GM12892 (cell line): Measurements from ENCODE around the gene RARG.
A peak's percentile ranks its signal among the peaks of the same experiment; 100 is the strongest.
"Not testable (repeated sequence)": the region's sequence is repeated elsewhere in the genome, so short reads cannot be mapped to it uniquely, and the experiment has no call there.

ENCODE experiments used
- DNase-seq: peaks from one replicate; pipeline ENCODE4 v3.0.0; 2011; ENCODE audit not compliant: insufficient read length
- FAIRE-seq: peaks from 2 replicates; lab custom pipeline; 2011; peaks lifted over from hg19 to GRCh38; lab: Jason Lieb, UNC
- POLR2A ChIP-seq: IDR thresholded peaks from 2 replicates; pipeline ENCODE4 v1.6.1; 2011; ENCODE audit warnings: low read depth, low read length, control low read depth
- POLR2AphosphoS5 ChIP-seq: IDR thresholded peaks from 2 replicates; pipeline ENCODE4 v1.6.1; 2011; ENCODE audit warnings: low read depth, low read length, control low read depth
- TAF1 ChIP-seq: IDR thresholded peaks from 2 replicates; pipeline ENCODE4 v1.6.1; 2011; ENCODE audit warnings: low read depth, mild to moderate bottlenecking, control low read depth, low read length, borderline replicate concordance

RARG gene

GRCh38 chr12:53213348-53213747 is 18.7 kb downstream of the RARG start:
- DNase-seq, result peak; percentile 88
- TF ChIP-seq POLR2A (no peak), POLR2AphosphoS5 (no peak), TAF1 (no peak)
- peak; percentile 88 for FAIRE-seq

GRCh38 chr12:53212931-53213330 is 19.1 kb downstream of the RARG start:
- FAIRE-seq, result no peak
- TF ChIP-seq POLR2AphosphoS5 (no peak), POLR2A (no peak), TAF1 (no peak)
- no peak for DNase-seq

- DNase-seq (no peak), FAIRE-seq (no peak)
- TF ChIP-seq TAF1 (no peak), POLR2A (no peak), POLR2AphosphoS5 (no peak)
These were observed 20.3 kb downstream of the RARG start for GRCh38 chr12:53211476-53212381.

GRCh38 chr12:53210843-53211242 is 21.2 kb downstream of the RARG start:
- TF ChIP-seq TAF1 (no peak), POLR2AphosphoS5 (no peak), POLR2A (no peak)
- FAIRE-seq (no peak), DNase-seq (no peak)

- DNase-seq (peak; percentile 66), FAIRE-seq (peak; percentile 62)
- TF ChIP-seq POLR2A (peak; percentile 54; the same call in 1 of the 2 replicates), POLR2AphosphoS5 (peak; percentile 67), TAF1 (no peak)
These were observed 23.0 kb downstream of the RARG start for GRCh38 chr12:53208877-53209463.

GRCh38 chr12:53208435-53208834 is 23.6 kb downstream of the RARG start:
- no peak for TF ChIP-seq POLR2AphosphoS5
- TF ChIP-seq POLR2A, result no peak
- no peak for TF ChIP-seq TAF1
- FAIRE-seq, result no peak
- no peak for DNase-seq

- TF ChIP-seq TAF1 (peak; percentile 95), POLR2AphosphoS5 (peak; percentile 98), POLR2A (peak; percentile 99)
- DNase-seq, result peak; percentile 71
- FAIRE-seq, result peak; percentile 42
These were observed 25.0 kb downstream of the RARG start, which contains the start of gene ITGB7 for GRCh38 chr12:53207042-53207441. ITGB7 (minus strand) TSS chr12:53207251; CDS start chr12:53200443, 6,808 bp downstream.

GRCh38 chr12:53205747-53206419 is 26.1 kb downstream of the RARG start:
- FAIRE-seq, result peak; percentile 84
- peak; percentile 81 for DNase-seq
- TF ChIP-seq POLR2AphosphoS5 (peak; percentile 64), POLR2A (peak; percentile 56; the same call in 1 of the 2 replicates), TAF1 (peak; percentile 54; the same call in 1 of the 2 replicates)

- FAIRE-seq (no peak), DNase-seq (no peak)
- no peak for TF ChIP-seq POLR2A
- TF ChIP-seq TAF1, result no peak
- TF ChIP-seq POLR2AphosphoS5, result no peak
These were observed 27.7 kb downstream of the RARG start for GRCh38 chr12:53204351-53204750.

GRCh38 chr12:53202316-53202715 is 29.7 kb downstream of the RARG start:
- FAIRE-seq, DNase-seq: not testable (repeated sequence)

- TF ChIP-seq POLR2AphosphoS5 (no peak), TAF1 (no peak), POLR2A (no peak)
- FAIRE-seq (no peak), DNase-seq (no peak)
These were observed 30.4 kb downstream of the RARG start for GRCh38 chr12:53201639-53202038.

- FAIRE-seq (no peak), DNase-seq (no peak)
- TF ChIP-seq TAF1 (no peak), POLR2AphosphoS5 (no peak), POLR2A (no peak)
These were observed 30.9 kb downstream of the RARG start for GRCh38 chr12:53201177-53201541.
